ENCODE results near the gene KAZN. TPM values are rescaled to one million over a fixed set of nuclear protein-coding genes. Genes with fewer than 3 reads are reported as not detected.

Gene KAZN
- total RNA-seq, 3 donors from 2014 or later: 12.2 to 16.4 (median 16.2) TPM

DNA sequence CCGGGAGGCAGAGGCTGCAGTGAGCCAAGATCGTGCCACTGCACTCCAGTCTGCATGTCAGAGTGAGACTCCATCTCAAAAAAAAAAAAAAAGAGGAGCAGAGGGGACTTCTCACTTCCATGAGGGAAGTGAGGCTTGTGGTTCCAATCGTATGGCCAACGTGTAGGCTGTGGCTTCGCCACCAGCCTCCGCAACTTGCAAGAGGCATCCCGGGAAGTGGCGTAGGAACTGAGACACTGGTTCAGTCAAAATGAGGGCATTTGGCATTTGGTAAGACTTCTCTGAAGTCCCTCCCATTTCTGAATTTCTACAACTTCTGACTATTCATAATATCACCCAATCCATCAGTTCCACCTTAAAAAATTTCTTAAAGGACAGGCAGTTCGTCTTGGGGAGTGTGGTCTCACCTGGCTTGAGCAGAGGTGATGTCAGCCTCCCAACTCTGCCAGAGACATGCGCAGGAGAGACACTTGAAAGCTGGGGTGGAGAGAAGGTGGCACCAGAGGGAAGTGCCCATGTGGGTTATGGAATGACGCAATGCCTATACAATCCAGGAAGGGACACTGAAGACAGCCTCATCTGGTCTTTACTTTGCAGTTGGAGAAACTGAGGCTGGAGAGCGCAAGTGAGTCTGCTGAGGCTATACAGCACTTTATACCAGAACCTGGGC lies 17.2 kb downstream of the KAZN start:
- DNase-seq (ENCODE audit: low spot score in 2 of 2): no peak
- intact Hi-C loops (cut with DNase I; ENCODE audit: low total_unique reads): no loop called here
- TF ChIP-seq, protein P1, sequence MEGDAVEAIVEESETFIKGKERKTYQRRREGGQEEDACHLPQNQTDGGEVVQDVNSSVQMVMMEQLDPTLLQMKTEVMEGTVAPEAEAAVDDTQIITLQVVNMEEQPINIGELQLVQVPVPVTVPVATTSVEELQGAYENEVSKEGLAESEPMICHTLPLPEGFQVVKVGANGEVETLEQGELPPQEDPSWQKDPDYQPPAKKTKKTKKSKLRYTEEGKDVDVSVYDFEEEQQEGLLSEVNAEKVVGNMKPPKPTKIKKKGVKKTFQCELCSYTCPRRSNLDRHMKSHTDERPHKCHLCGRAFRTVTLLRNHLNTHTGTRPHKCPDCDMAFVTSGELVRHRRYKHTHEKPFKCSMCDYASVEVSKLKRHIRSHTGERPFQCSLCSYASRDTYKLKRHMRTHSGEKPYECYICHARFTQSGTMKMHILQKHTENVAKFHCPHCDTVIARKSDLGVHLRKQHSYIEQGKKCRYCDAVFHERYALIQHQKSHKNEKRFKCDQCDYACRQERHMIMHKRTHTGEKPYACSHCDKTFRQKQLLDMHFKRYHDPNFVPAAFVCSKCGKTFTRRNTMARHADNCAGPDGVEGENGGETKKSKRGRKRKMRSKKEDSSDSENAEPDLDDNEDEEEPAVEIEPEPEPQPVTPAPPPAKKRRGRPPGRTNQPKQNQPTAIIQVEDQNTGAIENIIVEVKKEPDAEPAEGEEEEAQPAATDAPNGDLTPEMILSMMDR (IDR thresholded peaks at IDR 0.05): no peak
- TF ChIP-seq POLR2A (IDR thresholded peaks at IDR 0.05): no peak

DNA sequence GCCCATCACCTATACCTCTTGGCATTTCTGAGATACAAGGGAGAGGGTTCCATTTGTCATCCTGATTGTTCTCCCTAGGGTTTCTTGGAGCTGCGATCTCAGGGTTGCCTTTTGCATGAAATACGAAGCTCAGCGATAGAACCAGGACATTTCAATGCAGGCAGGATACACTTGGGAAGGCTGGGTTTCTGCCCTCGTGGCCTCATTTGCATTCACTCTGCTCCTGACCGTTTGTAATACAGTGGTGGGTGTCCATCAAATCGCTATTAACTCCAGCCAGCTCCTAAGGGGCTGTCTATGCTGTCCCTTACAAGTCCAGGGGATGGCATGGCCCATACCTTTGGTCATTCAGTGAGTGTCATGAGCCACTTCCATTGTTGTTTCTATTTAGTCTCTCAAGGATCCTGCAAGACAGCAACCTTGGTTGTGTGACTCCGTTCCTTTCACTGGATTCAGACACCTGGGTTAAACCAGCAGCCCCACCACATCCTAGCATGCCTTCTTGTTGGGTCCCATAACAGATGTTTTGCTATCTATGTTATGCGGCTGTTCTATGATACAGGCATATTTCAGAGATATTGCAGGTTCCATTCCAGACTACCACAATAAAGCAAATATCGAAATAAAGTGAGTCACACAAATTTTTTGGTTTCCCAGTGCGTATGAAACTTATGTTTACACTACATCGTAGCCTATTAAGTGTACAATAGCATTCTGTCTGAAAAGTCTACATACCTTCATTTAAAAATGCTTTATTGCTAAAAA lies 18.3 kb downstream of the KAZN start:
- no peak for DNase-seq (ENCODE audit: low spot score in 2 of 2)
- H3K9me3 ChIP-seq: no peaks in the 10 kb centered on the region
- no peaks in the 10 kb centered on the region for H3K36me3 ChIP-seq
- TF ChIP-seq, protein P1 (IDR thresholded peaks at IDR 0.05): no peak
- TF ChIP-seq POLR2A (IDR thresholded peaks at IDR 0.05) (no peak), POLR2AphosphoS5 (IDR thresholded peaks at IDR 0.05) (no peak)
- intact Hi-C loops (cut with DNase I; ENCODE audit: low total_unique reads): no loop called here
- H3K4me3 ChIP-seq: no peak overlapping the region
- no peaks in the 10 kb centered on the region for H3K4me1 ChIP-seq
- no peak overlapping the region for H3K27ac ChIP-seq
- no peaks in the 10 kb centered on the region for H3K27me3 ChIP-seq

More for the DNA sequence above, 17.2 kb downstream of the KAZN start:
- no peaks in the 10 kb centered on the region for H3K4me1 ChIP-seq
- H3K4me3 ChIP-seq: no peak overlapping the region
- no peaks in the 10 kb centered on the region for H3K9me3 ChIP-seq
- H3K27me3 ChIP-seq: no peaks in the 10 kb centered on the region
- no peak overlapping the region for H3K27ac ChIP-seq
- no peaks in the 10 kb centered on the region for H3K36me3 ChIP-seq

DNA sequence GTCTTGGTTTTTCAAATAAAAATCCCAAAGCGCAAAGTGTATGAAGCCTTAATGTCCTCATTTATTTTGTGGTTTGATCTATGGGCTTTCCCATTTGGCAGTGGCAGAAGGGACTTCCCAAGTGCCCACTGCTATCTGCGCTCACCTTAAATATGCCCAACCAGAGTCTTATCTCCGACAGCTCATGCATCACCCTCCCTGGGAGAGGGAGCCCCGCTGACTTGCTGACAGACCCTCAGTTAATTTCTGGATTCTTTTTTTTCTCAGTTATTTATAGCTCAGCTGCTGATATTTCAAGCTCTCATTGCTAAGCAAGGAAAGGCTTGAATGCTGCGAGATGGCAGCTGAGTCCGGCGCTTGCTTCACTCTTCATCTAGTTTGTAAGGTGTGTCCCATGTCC lies 19.3 kb downstream of the KAZN start:
- no peaks in the 10 kb centered on the region for H3K4me1 ChIP-seq
- no peaks in the 10 kb centered on the region for H3K9me3 ChIP-seq
- H3K4me3 ChIP-seq: no peak overlapping the region
- no peak overlapping the region for H3K27ac ChIP-seq
- no peak for TF ChIP-seq POLR2A (IDR thresholded peaks at IDR 0.05)
- TF ChIP-seq POLR2AphosphoS5 (IDR thresholded peaks at IDR 0.05): no peak
- TF ChIP-seq, protein P1 (IDR thresholded peaks at IDR 0.05): no peak
- no peaks in the 10 kb centered on the region for H3K27me3 ChIP-seq
- H3K36me3 ChIP-seq: no peaks in the 10 kb centered on the region
- no peak for DNase-seq (ENCODE audit: low spot score in 2 of 2)
- intact Hi-C loops (cut with DNase I; ENCODE audit: low total_unique reads): no loop called here

DNA sequence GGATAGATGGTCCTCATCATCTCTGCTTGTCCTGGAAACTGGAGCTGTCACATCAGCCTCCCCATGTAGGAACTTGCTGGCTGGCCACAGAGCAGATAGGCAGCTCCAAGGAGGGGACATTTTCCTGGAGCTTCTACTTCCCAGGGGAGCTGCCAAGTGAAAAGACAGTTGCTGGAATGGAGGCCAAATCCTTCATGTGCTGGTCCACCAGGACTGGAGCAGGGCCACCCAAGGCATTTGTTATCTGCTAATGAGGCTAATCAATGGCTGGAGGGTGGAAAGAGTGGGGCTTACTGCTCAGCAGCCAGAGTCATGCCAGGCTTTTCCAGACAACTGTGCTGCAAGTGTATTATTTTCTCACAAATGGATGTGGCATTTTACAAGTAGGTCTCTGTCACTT lies 22.5 kb downstream of the KAZN start:
- H3K36me3 ChIP-seq: no peaks in the 10 kb centered on the region
- no peak for DNase-seq (ENCODE audit: low spot score in 2 of 2)
- no peak overlapping the region for H3K4me3 ChIP-seq
- H3K4me1 ChIP-seq: no peaks in the 10 kb centered on the region
- no peak overlapping the region for H3K27ac ChIP-seq
- intact Hi-C loops (cut with DNase I; ENCODE audit: low total_unique reads): no loop called here
- no peaks in the 10 kb centered on the region for H3K9me3 ChIP-seq
- TF ChIP-seq, protein P1 (IDR thresholded peaks at IDR 0.05): no peak
- TF ChIP-seq POLR2AphosphoS5 (IDR thresholded peaks at IDR 0.05): no peak
- TF ChIP-seq POLR2A (IDR thresholded peaks at IDR 0.05): no peak
- H3K27me3 ChIP-seq: no peaks in the 10 kb centered on the region

DNA sequence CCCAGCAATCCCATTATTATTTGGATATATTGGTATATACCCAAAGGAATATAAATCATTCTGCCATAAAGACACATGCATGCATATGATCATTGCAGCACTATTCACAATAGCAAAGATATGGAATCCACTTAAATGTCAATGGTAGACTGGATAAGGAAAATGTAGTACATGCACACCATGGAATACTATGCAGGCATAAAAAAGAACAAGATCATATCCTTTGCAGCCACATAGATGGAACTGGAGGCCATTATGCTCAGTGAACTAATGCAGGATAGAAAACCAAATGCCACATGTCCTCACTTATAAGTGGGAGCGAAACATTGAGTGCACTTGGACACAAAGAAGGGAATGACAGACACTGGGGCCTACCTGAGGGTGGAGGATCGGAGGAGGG lies 24.6 kb downstream of the KAZN start:
- no peak for DNase-seq (ENCODE audit: low spot score in 2 of 2)
- Histone ChIP-seq H3K9me3 (no peaks in the 10 kb centered on the region), H3K4me3 (no peak overlapping the region), H3K27ac (no peak overlapping the region), H3K27me3 (no peaks in the 10 kb centered on the region), H3K36me3 (no peaks in the 10 kb centered on the region), H3K4me1 (no peaks in the 10 kb centered on the region)
- intact Hi-C loops (cut with DNase I; ENCODE audit: low total_unique reads): no loop called here
- no peak for TF ChIP-seq POLR2A (IDR thresholded peaks at IDR 0.05)
- TF ChIP-seq, protein P1 (IDR thresholded peaks at IDR 0.05): no peak
